ENCODE data around the gene GPR176.

Gene GPR176

GRCh38 chr15:39889601-39890000 is 30.5 kb downstream of the GPR176 start:
- no peaks in the 10 kb centered on the region for H3K27me3 ChIP-seq (ENCODE audit: insufficient read depth, poor library complexity, severe bottlenecking)
- no peak overlapping the region for H3K4me3 ChIP-seq (replicated peaks; ENCODE audit: insufficient read depth, low read length)
- TF ChIP-seq POLR2AphosphoS5 (IDR thresholded peaks at IDR 0.05; ENCODE audit: low read depth) (no peak), REST (IDR thresholded peaks at IDR 0.05; ENCODE audit: insufficient replicate concordance, low read depth) (no peak), CTCF (IDR thresholded peaks at IDR 0.05; ENCODE audit: insufficient read depth, low read length) (no peak), GABPA (IDR thresholded peaks at IDR 0.05; ENCODE audit: low read depth) (no peak), SPI1 (IDR thresholded peaks at IDR 0.05; ENCODE audit: borderline replicate concordance, low read depth) (no peak)
- no peak overlapping the region for H3K27ac ChIP-seq (replicated peaks)
- no peak for DNase-seq (ENCODE audit: low read depth in 1 of 2, low spot score in 1 of 2)

- TF ChIP-seq GABPA (IDR thresholded peaks at IDR 0.05; ENCODE audit: low read depth) (no peak), SPI1 (IDR thresholded peaks at IDR 0.05; ENCODE audit: borderline replicate concordance, low read depth) (no peak), REST (IDR thresholded peaks at IDR 0.05; ENCODE audit: insufficient replicate concordance, low read depth) (no peak), POLR2AphosphoS5 (IDR thresholded peaks at IDR 0.05; ENCODE audit: low read depth) (no peak), CTCF (IDR thresholded peaks at IDR 0.05; ENCODE audit: insufficient read depth, low read length) (no peak)
- no peak for DNase-seq (ENCODE audit: low read depth in 1 of 2, low spot score in 1 of 2)
Observed at GRCh38 chr15:39888809-39889208, 31.3 kb downstream of the GPR176 start.

GRCh38 chr15:39888243-39888642 is 31.8 kb downstream of the GPR176 start:
- no peak overlapping the region for H3K27ac ChIP-seq (replicated peaks)
- H3K27me3 ChIP-seq (ENCODE audit: insufficient read depth, poor library complexity, severe bottlenecking), result no peaks in the 10 kb centered on the region
- TF ChIP-seq POLR2AphosphoS5 (IDR thresholded peaks at IDR 0.05; ENCODE audit: low read depth), result no peak
- no peak for TF ChIP-seq GABPA (IDR thresholded peaks at IDR 0.05; ENCODE audit: low read depth)
- TF ChIP-seq CTCF (IDR thresholded peaks at IDR 0.05; ENCODE audit: insufficient read depth, low read length), result no peak
- TF ChIP-seq REST (IDR thresholded peaks at IDR 0.05; ENCODE audit: insufficient replicate concordance, low read depth), result no peak
- no peak for TF ChIP-seq SPI1 (IDR thresholded peaks at IDR 0.05; ENCODE audit: borderline replicate concordance, low read depth)
- H3K4me3 ChIP-seq (replicated peaks; ENCODE audit: insufficient read depth, low read length), result no peak overlapping the region
- no peak for DNase-seq (ENCODE audit: low read depth in 1 of 2, low spot score in 1 of 2)

More at GRCh38 chr15:39888809-39889208, 31.3 kb downstream of the GPR176 start:
- H3K4me3 ChIP-seq (replicated peaks; ENCODE audit: insufficient read depth, low read length), result no peak overlapping the region
- H3K27ac ChIP-seq (replicated peaks), result no peak overlapping the region
- H3K27me3 ChIP-seq (ENCODE audit: insufficient read depth, poor library complexity, severe bottlenecking), result no peaks in the 10 kb centered on the region
